Stimulated activated CD4-positive, alpha-beta T cell treated with anti-CD3 and anti-CD28 coated beads, Interleukin-15, amount 100 ng/mL, for 24 hours (primary cell): Measurements from ENCODE around the gene GDF15.

ENCODE experiments used
- DNase-seq: peaks from one replicate; pipeline ENCODE4 v3.0.0-alpha.2; 2020

The GDF15 gene

DNA sequence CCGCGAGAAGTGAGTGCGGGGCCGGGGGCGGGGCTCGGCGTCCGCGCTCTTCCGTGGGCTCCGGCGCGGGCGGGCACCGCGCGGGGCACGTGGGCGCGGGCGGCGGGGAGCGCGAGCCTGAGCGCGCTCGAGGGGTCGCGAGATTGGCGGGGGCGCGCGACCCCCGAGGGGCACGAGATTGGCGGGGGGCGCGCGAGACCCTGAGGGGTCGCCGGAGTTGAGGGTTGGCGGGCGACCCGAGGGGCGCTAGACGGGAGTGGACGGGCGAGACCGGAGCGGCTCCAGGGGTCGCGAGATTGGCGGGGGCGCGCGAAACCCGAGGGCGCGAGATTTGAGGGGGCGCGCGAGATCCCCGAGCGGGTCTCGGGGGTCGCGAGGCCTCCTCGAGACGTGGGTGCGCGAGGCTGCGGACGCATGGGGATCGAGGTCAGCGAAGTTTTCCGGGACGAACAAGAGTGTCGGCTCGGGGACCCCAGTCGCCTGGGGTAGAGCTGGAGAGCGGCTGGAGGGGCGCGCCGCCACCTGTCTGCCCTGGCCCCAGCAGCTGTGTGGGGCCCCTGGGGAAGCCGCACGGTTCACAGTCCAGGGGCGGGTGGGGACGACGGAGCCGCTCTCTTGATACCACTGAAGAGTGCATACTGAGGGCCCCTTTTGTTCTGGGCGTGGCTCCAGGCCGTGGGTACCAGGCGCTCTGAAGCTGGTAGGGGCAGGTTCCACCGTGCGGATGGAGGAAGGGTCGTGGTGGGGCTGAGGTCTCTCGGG lies 33.9 kb downstream of the GDF15 start:
- peak; percentile 71 for DNase-seq

DNA sequence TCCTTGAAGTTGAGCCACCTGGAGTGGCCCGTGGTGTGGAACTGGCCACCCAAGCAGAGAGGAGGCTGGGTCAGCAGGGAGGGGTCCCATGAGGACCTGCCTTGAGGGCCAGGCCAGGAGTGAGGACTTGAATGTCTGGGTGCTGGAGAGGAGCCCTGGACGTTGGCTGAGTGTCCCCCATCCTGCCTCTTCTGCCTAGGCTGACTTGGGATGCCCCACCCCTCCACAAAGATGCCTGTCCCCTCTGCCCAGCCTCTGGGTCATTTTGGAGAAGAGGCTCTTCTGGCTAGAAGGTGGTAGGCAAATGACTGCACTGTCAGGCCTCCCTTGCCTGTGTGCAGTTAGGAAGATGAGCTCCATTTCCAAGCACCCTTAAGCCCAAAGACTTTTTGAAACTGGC lies 35.0 kb downstream of the GDF15 start:
- no peak for DNase-seq

DNA sequence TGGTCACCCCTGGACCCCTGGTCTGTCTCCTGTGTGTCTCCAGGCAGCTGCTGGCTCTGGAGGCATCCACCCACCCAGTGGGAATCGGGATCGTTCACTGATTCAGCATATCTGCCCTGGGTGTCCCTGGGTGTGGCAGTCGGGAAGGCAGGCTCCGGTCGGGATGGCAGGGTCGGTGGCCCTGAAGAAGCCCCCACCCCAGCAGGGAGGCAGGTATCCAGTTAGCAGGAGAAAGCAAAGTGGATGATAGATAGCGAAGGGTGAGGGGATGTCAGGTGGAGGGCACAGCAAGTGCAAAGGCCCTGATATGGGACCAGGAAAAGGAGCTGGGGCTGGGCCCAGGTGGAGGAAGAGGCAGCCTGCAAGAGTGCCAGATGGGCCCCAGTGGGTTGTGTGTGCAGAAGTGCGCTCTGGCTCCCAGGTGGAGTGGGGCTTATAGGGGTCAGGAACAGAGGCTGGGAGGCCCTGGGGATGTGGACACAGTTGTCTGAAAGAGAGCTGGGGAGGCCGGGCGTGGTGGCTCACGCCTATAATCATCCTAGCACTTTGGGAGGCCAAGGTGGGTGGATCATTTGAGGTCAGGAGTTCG lies 35.5 kb downstream of the GDF15 start:
- DNase-seq: no peak

DNA sequence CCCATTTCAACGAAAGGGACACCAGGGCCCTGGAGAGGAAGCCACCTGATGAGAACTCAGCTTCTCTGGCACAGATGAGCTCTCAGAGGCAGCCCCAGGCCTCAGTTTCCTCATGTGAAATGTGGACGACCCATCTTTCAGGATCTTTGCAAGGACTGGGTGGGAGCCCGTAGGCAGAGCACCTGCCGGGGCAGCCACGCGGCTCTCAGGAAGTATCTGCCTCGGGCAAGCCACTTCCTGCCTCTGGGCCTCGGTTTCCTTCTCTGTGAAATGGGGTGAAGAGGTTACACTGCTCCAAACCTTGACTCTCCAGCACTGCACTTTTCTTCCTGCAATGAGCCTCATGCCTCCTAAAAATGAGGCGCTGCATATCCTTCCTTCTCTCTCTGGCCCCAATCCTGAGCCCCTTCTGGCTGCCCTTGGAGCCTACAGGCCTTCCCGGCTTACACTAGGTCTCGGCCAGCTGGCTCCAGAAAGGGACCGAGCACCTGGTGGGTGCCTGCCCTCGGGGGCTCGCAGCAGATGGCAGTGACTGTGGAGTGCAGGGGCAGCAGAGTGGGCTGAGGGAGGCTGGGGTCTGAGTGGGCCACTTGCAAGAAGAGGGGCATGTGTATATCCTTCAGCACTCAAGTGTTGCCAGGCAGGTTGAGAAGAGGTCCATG lies 36.7 kb downstream of the GDF15 start:
- no peak for DNase-seq

DNA sequence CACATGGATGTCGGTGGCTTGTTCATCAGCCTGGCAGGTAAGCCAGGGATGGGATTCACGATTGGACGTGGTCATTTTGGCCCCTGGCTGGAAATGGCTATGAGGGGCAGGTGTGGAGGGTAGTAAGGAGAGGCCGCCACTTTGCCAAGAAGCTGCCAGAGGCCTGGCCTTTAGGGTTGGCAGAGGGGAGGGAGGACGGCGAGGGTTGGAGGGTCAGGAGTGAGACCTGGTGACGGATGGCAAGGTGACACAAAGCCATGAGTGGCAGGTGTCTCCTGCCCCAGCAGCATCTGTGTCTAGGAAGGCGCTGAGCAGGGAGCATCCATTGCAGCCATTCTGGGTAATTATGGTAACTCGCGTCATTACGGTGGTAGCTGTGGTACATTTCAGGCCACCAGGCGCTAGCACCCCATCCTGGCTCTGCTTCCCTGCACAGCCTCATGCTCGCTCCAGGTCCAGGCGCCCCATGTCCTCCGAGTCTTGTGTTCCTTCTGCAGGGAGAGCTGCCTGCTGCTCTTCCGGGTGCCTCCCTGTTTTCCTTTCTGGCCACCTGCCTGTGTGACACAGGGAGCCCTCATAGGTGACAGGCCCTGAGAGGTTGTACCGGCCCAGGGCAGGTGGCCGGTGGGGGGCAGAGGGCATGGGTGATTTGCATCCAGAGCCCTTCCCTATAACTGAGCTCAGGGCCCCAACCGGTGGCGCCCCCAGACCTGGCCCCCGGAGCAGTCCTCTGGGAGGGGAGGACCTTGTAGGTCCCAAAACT lies 37.5 kb downstream of the GDF15 start:
- DNase-seq: no peak

DNA sequence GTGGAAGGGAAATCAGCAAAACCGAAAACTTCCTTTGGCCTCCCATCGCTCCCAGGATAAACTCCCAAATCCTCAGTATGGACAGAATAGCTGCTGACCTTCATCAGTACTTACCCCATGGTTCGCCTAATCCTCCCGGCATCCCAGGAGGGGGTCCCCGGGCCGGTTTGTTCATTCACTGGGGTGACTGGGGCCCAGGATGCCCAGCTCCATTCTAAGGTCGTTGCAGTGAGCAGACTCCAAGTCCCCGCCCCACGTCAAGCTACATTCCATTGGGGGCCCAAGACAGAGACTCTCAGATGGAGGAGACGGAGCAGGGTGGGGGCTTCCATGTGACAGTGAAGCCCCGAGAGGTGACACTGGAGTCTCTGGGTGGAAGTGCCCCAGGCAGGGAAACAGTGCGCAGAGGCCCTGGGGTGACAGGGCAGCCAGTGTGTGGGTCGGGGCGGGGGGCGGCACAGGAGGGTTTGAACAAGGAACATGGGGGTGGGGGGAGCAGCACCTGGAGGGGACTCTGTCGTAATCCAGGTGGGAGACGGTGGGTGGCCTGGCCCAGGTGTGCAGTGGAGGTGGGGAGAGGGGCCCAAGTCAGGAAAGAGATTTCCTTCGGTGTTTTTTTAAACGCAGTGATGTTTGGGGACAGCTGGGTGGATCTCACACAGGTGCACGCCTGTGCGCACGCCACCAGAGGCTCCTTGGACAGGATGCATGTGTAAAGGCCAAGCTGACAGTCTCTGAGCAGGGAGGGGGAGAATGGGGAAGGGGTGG lies 38.3 kb downstream of the GDF15 start:
- no peak for DNase-seq

DNA sequence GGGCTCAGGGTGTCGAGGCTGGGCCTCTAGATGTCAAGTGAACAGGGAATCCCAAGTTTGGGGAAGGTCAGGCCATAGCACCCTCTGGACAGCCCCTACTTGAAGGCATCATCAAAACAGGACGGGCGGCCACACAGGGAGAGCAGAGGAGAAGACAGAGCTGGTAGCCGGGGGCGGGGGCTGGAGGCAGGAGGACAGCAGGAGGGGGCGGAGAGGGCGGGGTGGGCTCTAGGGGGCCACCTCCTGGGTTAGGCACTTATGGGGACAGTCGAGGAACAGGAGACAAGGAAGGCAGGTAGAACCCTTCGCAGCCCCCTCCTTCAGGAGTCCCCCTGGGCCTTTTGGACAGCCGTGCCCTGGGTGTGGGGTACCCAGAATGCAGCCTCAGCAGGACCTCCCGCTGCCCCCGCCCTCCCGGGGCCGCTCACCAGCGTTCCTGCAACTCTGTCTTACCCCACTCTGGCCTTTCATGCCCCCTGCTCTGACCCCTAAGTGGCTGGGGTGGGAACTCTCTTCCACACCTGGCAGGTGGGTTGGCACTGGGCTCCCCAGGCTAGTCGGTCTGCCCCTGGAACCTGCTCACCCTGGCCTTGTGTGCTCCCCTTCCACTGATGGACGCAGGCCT lies 39.0 kb downstream of the GDF15 start:
- no peak for DNase-seq

DNA sequence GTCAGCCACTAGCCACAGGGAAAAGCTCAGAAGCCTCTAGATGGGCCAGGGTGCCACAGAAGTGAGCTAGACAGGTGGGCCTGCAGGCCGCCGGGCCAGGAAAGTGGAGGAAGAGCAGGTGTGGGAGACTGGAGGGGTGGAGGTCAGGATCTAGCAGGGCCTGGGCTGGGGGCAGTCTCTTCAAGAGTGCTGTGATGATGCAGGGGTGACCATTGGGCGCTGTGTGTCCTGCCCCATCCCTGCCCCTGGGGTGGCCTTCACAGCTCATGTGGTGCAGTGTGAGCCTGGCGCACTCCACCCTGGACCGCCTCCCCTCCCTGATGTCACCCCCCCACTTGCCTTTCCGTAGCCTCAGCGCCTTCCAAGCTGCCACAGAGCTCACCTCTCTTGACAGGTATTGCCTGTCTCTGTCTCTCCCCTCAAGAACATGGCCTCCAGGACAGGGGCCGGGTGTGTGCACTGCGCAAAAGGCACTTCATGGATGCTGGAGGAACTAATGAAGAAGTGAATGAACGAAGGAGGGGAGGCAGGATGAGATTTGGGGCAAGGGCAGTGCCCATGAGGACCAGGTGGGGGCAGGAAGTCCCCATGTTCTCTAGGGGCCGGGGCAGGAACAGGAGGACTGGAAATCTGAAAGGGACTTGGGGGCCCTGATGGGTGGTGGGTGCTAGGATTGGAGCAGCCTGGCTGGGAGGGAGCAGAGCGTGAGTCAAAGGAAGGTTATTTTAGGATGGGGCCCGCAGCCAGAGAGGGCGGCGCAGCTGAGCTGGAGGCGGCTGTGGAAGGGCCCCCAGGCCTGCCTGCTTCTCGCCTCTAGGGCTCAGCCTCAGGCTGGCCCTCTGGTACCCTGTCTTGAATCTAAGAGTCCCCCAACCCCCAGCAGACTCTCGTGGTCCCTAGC lies 39.8 kb downstream of the GDF15 start:
- no peak for DNase-seq

DNA sequence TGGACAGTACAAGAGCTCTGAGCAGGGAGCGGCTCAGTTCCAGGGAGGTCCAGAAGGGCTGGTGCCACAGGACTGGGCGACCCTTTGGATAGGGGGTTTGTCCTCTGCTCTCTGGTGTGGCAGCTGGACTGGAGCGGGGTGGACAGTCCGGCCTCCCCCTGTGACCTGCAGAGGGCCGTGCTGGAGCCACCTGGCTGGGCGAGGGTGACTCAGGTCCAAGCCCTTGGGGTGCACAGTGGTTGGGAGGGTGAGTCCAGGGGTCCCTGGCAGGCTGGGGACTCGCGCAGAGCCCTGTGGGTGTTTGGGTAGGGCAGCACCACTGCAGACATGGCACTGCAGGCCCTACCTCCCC lies 40.4 kb downstream of the GDF15 start:
- DNase-seq: no peak

DNA sequence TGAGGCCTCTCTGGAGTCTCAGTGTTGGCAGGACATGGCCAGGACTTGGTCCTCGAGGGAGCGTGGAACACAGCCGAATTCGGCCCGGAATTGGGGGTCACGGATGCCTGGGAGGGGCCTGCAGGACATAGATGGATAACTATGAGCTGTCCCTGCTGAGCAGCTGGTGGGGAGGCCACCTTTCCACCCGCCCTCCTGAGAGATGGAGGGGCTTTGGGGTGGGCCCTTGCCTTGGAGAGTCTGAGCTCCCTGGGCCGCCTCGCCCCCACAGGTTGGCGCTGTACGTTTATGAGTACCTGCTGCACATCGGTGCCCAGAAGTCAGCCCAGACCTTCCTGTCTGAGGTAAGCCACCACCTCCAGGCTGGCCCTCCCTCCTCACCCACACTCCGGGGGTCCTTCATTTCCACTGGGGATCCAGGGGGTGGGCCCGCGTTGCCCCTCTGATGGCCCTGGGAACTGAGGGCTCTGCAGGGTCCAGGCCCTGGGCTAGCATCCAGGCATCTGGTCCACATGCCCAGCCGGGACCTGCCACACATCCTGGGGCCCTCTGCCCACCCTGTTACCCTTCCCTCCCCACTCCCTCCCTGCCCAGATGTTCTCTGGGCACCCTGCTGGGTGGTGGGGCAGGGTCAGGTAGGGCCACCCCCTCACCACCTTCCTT lies 41.3 kb downstream of the GDF15 start:
- no peak for DNase-seq

DNA sequence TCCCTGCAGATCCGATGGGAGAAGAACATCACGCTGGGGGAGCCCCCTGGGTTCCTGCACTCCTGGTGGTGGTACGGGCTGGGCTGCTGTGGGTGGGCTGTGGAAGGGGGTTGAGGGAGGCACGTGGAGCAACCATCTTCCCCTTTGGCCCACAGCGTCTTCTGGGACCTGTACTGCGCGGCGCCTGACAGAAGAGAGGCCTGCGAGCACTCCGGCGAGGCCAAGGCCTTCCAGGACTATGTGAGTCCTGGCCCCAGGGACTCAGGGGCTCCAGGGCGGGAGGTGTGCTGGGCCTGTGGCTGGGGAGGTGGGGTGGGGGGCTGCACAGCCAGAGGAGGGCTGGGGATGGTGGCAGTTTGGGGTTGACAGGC lies 41.8 kb downstream of the GDF15 start:
- no peak for DNase-seq

DNA sequence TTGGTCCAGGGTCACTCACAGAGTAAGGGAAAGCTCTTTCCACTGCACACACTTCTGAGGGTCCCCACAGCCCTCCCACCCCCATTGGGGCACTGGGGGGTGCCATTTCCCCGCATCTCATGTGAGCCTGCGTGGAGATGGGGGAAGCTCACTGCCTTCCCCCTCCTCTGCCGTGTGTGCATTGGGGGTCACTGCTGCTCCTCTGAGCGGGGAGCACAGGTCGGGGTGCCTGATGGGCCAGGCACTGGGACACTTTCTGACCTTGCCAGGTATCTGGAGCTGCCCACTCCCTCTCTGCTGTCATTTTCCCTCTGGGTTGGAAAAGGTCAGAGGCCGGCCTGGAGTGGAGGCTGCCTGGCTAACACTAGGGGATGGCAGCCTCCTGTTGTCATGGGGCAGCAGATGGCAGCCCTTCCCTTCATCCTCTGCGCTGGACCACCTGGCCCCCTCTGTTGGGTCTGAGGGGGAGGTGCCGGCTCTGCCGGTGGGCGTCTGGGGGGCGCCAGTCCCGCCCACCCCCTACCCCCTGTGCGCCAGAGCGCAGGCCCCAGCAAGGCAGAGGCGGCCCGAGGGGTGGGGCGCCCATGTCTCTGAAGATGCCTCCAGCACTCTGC lies 42.3 kb downstream of the GDF15 start:
- no peak for DNase-seq

DNA sequence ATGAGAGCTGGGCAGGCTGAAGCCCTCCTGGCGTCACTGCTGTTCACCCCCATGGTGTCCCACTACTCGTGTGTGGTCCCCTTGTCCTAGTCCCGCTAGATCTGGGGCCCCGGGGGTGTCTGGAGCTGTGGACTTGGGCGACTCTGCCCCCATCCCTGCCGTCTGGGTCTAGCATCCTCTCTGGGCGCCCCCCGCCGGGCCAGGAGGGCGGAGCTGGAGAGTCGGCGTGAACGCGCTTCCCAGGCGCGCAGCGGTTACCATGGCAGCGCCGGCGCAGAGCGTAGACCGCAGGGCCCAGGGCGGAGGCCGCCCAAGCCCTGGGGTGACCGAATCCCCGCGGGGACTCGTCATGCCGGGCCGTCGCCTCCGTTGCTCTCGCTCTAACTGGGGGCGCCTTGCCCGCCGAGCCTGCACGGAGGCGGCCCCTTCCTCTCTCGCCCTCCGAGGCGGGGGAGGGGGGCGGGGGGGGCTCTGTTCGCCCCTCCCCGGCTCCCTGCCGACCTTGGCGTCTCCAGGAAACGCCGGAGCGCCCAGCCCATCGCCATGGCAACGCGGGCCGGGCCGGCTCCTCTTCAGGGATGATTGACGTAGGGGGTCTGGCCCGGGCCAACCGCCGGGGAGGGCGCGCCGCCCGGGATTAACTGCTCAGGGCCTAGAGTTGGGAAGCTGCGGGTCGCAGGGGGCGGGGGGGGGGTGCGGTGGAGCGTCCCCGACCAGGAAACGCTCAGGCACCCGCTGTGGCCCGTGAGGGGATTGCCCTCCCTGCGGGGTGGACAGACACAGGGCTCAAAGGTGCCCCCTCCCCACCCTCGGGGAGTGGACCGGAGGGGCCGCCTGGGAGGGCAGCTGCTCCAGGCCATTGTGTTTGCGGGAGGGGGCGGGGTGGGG lies 43.1 kb downstream of the GDF15 start:
- peak; percentile 84 for DNase-seq

DNA sequence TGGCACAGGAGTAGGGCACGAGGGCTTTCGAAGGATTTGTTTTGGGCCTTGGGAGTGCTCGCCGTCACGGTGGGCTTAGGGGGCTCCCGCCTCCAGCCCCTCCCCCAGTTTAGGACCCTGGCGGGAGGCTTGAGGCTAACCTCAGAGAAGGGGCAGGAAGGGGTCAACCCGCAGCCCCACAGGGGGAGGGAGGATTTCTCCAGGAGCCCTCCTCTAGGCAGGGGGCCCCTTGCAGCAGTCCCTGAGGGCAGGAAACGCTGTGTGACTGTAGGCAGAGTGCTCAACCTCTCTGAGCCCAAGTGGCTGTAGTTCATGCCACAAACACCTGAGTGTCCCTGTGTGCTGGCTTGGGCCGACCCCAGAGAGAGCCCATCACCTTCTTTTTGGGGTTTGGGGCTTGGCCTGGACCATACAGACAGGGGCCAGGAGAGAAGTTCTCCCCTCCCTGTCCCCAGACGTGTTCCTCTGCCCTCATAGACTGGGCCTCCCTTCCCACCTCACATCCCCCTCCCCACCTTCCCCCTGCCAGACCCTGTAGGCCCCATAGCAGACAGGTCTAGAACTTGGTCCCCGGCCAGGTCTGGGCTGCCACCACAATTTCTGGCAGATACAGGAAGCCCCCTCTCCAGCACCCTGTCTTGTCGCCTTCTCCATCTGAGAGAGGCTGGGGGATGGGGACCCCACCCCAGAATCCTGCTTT lies 43.9 kb downstream of the GDF15 start:
- no peak for DNase-seq

DNA sequence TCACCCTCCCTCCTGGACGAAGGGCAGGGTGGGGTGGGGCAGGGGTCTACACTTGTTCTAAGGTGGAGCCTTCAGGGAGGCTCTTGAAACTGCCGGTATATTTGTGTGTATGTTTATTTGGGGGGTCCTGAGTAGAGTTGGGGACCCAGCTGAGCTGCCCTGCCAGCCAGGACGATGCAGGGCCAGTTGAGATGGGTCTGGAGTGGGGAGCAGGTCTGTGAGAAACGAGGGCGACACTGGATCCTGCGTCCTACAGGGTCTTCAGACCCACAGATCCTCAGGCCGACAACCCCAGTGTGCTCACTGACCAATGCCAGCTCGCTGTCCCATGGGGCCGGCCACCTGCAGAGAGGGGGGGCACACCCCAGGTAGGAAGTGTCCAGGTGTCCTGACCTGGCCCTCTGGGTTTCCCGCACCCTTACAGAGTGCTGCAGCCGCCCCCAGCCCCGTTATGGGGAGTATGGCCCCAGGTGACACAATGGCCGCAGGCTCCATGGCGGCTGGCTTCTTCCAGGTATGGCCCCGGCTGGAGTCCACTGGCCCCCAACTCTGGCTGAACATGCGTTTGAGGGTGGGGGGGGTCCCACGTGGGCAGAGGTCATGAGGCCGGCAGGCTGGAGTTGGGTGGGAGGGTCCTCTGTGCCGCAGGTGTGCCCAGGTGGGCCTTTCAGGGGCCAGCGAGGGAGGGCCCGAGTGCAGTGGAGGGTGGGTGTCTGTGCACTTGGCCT lies 44.6 kb downstream of the GDF15 start:
- no peak for DNase-seq

DNA sequence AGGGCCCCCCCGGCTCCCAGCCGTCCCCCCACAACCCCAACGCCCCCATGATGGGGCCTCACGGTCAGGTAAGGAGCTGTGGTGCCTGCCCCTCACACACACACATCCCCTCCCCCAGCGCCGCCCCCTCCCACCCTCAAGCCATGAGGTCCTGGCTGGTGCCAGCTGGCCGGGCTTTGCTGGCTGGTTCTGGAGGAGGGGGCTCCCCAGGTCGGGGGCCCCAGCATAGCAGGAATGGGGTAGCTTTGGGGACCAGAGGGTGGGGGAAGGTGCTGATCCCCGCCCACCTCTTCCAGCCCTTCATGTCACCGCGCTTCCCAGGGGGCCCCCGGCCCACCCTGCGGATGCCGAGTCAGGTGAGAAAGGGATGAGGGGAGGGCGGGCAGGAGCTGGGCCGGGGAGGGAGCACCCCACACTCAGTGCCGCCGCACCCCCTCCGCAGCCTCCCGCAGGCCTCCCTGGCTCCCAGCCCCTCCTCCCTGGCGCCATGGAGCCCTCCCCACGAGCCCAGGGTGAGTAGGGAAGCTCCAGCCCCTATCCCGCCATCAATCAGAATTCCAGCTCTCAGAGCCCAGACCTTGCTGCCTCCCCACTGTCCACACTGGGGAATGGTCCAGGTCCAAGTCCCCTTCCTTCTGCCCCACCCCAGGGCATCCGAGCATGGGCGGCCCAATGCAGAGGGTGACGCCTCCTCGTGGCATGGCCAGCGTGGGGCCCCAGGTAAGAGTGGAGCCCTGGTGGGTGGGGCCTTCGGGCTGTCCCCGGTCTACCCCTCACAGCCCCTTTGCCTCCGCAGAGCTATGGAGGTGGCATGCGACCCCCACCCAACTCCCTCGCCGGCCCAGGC lies 45.6 kb downstream of the GDF15 start:
- DNase-seq: no peak
